Measurements from ENCODE around the gene TRIM47. TPM values are rescaled to one million over a fixed set of nuclear protein-coding genes. Genes with fewer than 3 reads are reported as not detected.
A peak's percentile ranks its signal among the peaks of the same experiment; 100 is the strongest.
"Not testable (repeated sequence)": the region's sequence is repeated elsewhere in the genome, so short reads cannot be mapped to it uniquely, and the experiment has no call there.

Gene TRIM47
- total RNA-seq, 4 donors from 2014 or later, result 6.8 to 70.1 (median 19.0) TPM

DNA sequence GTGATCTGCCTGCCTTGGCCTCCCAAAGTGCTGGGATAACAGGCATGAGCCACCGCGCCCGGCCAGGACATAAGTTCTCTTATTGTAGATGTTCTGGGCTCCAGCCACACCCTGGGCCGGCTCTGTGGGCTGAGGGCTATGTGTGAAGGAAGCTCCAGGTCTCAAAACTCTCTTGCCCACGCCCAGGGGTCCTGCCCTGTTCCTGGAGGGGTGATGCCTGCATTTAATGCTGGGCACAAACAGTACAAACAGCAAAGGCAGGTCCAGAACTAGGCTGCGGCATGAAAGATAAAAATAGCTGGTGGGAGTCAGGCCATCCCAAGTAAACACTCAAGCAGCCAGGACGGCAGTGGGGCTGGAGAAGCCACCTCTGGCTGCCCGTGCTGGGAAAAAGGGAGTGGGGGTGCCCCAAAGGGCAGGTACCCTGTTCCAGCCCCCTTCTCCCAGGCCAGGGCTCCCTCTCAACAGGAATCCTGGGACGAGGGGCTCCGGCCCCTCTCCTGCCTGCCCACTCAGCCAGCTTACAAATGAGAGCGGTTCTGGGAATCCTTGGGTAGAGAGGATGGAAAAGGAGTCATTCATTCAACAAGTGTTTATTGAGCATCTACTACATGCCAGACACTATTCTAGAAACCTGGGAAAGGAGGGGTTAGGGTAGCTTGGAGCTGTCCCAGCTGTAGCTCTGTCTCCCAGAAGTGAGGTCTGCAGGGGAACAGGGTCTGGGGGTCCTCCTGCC is 4.6 kb downstream of the TRIM47 start:
- Histone ChIP-seq H3K27me3 (no peaks in the 10 kb centered on the region), H3K4me1 (peaks cover 19 to 43% of the 10 kb centered on the region in 2 donors), H3K4me3 (no peak overlapping the region), H3K9me3 (no peaks in the 10 kb centered on the region), H3K27ac (peak overlapping the region; percentile 98 to 99), H3K36me3 (no peaks in the 10 kb centered on the region)
- DNase-seq, result no peak
- no peak for TF ChIP-seq POLR2A (IDR thresholded peaks at IDR 0.05)
- TF ChIP-seq, protein P1, sequence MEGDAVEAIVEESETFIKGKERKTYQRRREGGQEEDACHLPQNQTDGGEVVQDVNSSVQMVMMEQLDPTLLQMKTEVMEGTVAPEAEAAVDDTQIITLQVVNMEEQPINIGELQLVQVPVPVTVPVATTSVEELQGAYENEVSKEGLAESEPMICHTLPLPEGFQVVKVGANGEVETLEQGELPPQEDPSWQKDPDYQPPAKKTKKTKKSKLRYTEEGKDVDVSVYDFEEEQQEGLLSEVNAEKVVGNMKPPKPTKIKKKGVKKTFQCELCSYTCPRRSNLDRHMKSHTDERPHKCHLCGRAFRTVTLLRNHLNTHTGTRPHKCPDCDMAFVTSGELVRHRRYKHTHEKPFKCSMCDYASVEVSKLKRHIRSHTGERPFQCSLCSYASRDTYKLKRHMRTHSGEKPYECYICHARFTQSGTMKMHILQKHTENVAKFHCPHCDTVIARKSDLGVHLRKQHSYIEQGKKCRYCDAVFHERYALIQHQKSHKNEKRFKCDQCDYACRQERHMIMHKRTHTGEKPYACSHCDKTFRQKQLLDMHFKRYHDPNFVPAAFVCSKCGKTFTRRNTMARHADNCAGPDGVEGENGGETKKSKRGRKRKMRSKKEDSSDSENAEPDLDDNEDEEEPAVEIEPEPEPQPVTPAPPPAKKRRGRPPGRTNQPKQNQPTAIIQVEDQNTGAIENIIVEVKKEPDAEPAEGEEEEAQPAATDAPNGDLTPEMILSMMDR (IDR thresholded peaks at IDR 0.05), result no peak
- intact Hi-C loops (cut with DNase I; ENCODE audit: low total_unique reads), result no loop called here

DNA sequence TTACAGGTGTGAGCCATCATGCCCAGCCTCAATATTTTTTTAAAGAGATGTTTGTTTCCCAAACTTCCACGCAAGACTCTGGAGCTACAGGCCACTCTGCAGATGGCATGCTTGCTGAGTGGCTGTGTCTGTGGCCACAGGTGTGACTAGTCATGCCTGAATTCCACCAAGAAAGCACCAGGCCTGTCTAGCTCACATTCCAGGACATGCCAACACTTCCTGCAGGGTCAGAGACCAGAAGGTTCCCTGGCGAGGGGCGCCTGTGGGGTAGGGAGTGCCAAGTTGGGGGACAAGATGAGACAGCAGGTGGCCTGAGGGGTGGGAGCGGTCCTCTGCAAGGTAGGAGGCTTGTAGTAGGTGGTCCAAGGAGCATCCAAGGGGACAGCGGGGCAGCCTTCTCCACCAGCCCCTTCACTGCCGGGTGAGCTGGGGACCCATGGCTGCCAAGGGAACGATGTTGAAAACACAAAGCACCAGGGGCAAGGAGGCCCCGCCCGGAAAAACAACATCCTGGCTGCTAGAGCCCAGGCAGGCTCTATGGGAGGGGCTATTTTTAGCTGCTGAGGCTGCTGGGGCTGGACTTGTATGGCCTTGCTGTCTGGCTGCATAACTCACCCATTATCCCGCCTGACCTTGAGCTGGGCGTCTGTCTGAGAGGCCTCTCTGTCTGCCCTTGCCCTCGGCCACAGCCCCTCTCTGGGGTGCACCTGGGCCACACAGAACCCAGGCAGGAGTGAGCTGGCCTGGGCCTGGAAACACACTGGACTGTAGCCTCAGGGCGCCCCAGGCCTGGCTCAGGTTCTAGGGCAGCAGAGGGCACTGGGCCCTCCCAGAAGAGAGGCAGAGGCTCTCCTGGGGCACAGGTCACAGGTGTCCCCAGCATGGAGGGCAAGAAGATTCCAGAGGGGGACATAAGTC is 5.7 kb downstream of the TRIM47 start:
- Histone ChIP-seq H3K4me3 (no peak overlapping the region), H3K4me1 (peaks cover 19 to 43% of the 10 kb centered on the region in 2 donors)
- DNase-seq, result peak; percentile 83 to 89

DNA sequence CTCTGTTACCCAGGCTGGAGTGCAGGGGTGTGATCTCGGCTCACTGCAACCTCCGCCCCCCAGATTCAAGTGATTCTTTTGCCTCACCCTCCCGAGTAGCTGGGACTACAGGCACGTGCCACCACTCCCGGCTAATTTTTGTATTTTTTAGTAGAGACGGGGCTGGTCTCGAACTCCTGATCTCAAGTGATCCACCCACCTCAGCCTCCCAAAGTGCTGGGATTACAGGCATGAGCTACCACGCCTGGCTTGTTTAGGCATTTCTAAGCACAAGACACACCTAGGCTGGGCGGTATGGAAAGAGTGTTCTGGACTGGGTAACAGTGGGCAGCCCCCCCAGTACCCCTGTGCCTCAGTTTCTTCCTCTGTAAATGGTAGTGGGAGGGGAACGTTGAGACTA is 8.2 kb downstream of the TRIM47 start:
- intact Hi-C loops (cut with DNase I; ENCODE audit: low total_unique reads); DNase-seq; H3K9me3 ChIP-seq; H3K27me3 ChIP-seq; H3K36me3 ChIP-seq: not testable (repeated sequence)
- Histone ChIP-seq H3K4me3 (peak overlapping the region in 1 of 2 donors; percentile 25), H3K27ac (peak overlapping the region; percentile 87 to 99), H3K4me1 (peaks cover 7 to 26% of the 10 kb centered on the region in 2 donors)

More for the DNA sequence above, 5.7 kb downstream of the TRIM47 start:
- Histone ChIP-seq H3K27me3 (no peaks in the 10 kb centered on the region), H3K36me3 (no peaks in the 10 kb centered on the region), H3K9me3 (no peaks in the 10 kb centered on the region), H3K27ac (peak overlapping the region; percentile 98 to 99)
- intact Hi-C loops (cut with DNase I; ENCODE audit: low total_unique reads), result no loop called here
- TF ChIP-seq POLR2A (IDR thresholded peaks at IDR 0.05), result peak in 1 of 2 donors; percentile 32
- TF ChIP-seq, protein P1 (IDR thresholded peaks at IDR 0.05), result peak in 1 of 4 experiments; percentile 8

- Histone ChIP-seq H3K4me3 (peak overlapping the region; percentile 8 to 25), H3K4me1 (peaks cover 7 to 20% of the 10 kb centered on the region in 2 donors), H3K36me3 (no peaks in the 10 kb centered on the region), H3K9me3 (no peaks in the 10 kb centered on the region), H3K27me3 (no peaks in the 10 kb centered on the region), H3K27ac (peak overlapping the region; percentile 87 to 99)
- TF ChIP-seq, protein P1 (IDR thresholded peaks at IDR 0.05), result no peak
- no peak for TF ChIP-seq POLR2A (IDR thresholded peaks at IDR 0.05)
- peak in 1 of 2 donors; percentile 75 for DNase-seq
- intact Hi-C loops (cut with DNase I; ENCODE audit: low total_unique reads), result no loop called here
Observed at GRCh38 chr17:75869282-75870141, 8.9 kb downstream of the TRIM47 start.

DNA sequence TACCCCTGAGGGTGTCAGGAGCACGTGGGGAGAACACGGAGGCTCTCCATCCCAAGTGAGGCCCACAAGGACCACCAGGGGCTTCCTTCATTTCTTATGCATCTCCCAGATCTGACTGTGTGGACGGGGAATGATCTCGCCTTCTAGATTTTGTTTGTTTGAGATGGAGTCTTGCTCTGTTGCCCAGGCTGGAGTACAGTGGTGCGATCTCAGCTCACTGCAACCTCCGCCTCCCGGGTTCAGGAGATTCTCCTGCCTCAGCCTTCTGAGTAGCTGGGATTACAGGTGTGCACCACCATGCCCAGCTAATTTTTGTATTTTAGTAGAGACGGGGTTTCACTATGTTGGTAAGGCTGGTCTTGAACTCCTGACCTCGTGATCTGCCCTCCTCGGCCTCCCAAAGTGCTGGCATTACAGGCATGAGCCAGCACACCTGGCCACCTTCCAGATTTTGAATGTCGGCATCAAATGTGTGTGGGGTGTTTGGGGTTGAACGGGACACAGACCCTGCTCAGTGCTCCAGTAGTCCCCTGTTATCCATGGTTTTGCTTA is 9.6 kb downstream of the TRIM47 start:
- peaks cover 7 to 14% of the 10 kb centered on the region in 2 donors for H3K4me1 ChIP-seq
- peak overlapping the region; percentile 87 to 99 for H3K27ac ChIP-seq
- H3K27me3 ChIP-seq; H3K4me3 ChIP-seq; intact Hi-C loops (cut with DNase I; ENCODE audit: low total_unique reads); DNase-seq; H3K9me3 ChIP-seq; H3K36me3 ChIP-seq: not testable (repeated sequence)

DNA sequence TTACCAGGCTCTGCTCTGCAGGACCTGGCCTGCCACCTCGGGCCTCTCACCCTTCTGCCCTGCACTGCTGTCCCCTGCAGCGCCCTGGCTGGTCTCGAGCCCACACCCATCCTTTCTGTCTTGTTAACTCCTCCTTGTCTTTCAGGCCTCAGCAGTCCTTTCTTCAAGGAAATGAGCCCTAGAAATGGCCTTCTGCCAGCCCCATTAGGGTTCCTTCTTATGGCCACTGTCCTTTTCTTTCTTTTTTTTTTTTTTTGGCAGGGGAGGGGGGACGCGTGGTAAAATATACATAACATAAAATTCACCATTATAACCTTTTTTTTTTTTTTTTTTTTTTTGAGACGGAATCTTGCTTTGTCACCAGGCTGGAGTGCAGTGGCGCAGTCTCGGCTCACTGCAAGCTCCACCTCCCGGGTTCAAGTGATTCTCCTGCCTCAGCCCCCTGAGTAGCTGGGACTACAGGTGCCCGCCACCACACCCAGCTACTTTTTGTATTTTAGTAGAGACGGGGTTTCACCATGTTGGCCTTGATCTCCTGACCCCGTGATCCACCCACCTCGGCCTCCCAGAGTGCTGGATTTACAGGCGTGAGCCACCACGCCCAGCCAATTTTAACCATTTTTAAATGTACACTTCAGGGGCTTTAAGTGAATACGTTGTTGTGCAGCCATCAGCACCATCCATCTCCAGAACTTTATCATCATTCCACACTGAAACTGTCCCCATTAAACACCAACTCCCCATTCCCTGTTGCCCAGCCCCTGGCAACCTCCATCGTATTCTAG is 12.8 kb downstream of the TRIM47 start:
- not testable (repeated sequence) for DNase-seq
- peak overlapping the region; percentile 76 to 81 for H3K27ac ChIP-seq

DNA sequence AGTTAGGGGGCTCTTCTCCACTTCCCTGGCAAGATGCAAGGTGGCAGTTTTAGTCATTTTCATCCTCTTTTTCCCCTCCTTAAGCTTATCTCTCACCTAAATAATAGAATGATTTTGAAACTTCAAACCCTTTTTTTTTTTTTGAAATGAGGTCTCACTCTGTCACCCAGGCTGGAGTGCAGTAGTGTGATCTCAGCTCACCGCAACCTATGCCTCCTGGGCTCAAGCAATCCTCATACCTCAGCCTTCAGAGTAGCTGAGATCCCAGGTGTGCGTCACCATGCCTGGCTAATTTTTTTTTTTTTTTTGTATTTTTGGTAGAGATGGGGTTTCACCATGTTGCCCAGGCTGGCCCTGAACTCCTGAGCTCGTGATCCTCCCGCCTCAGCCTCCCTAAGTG is 13.5 kb downstream of the TRIM47 start:
- H3K36me3 ChIP-seq; H3K9me3 ChIP-seq; H3K4me3 ChIP-seq; H3K4me1 ChIP-seq; DNase-seq; H3K27me3 ChIP-seq; intact Hi-C loops (cut with DNase I; ENCODE audit: low total_unique reads): not testable (repeated sequence)
- peak overlapping the region; percentile 76 to 81 for H3K27ac ChIP-seq

More for the DNA sequence above, 12.8 kb downstream of the TRIM47 start:
- H3K36me3 ChIP-seq; H3K9me3 ChIP-seq; intact Hi-C loops (cut with DNase I; ENCODE audit: low total_unique reads); H3K4me3 ChIP-seq; H3K4me1 ChIP-seq; H3K27me3 ChIP-seq: not testable (repeated sequence)

Data from uterus (tissue), 4 donors.